ENCODE measurements around the gene ELFN1. TPM values are rescaled to one million over a fixed set of nuclear protein-coding genes. Genes with fewer than 3 reads are reported as not detected.

Gene ELFN1
- total and polyA plus RNA-seq, 2 donors from 2014 or later = 3.5 to 3.8 TPM

GRCh38 chr7:1676550-1677078, 6.5 kb downstream of the ELFN1 start:
- intact Hi-C loops (cut with DNase I) = no loop called here

GRCh38 chr7:1677206-1678080, 7.4 kb downstream of the ELFN1 start:
- Histone ChIP-seq H3K4me1 (ENCODE audit: control insufficient read depth in 2 of 3, insufficient read depth in 2 of 3, low read depth in 1 of 3, low read length in 3 of 3) (no peaks in the 10 kb centered on the region), H3K36me3 (ENCODE audit: control insufficient read depth in 2 of 3, insufficient read depth in 3 of 3, low read length in 3 of 3) (no peaks in the 10 kb centered on the region), H3K27me3 (ENCODE audit: control insufficient read depth, insufficient read depth, low read length) (no peaks in the 10 kb centered on the region), H3K9ac (ENCODE audit: low read length in 3 of 3) (no peak overlapping the region), H3K4me3 (ENCODE audit: low read length in 3 of 3) (no peak overlapping the region), H3K9me3 (ENCODE audit: control insufficient read depth in 2 of 3, insufficient read depth in 1 of 3, low read length in 3 of 3) (no peaks in the 10 kb centered on the region), H3K27ac (ENCODE audit: low read depth in 2 of 2, low read length in 2 of 2) (no peak overlapping the region)
- DNase-seq (peak in 2 of 5 donors; percentile 30 to 38), FAIRE-seq (no peak)
- no peak for TF ChIP-seq CTCF (IDR thresholded peaks at IDR 0.05; ENCODE audit: borderline replicate concordance, extremely low read depth, insufficient read depth)
- intact Hi-C loops (cut with DNase I) = no loop called here

More at GRCh38 chr7:1676550-1677078, 6.5 kb downstream of the ELFN1 start:
- Histone ChIP-seq H3K9ac (ENCODE audit: low read length in 3 of 3) (no peak overlapping the region), H3K9me3 (ENCODE audit: control insufficient read depth in 2 of 3, insufficient read depth in 1 of 3, low read length in 3 of 3) (no peaks in the 10 kb centered on the region), H3K27me3 (ENCODE audit: control insufficient read depth, insufficient read depth, low read length) (no peaks in the 10 kb centered on the region), H3K4me1 (ENCODE audit: control insufficient read depth in 2 of 3, insufficient read depth in 2 of 3, low read depth in 1 of 3, low read length in 3 of 3) (no peaks in the 10 kb centered on the region), H3K36me3 (ENCODE audit: control insufficient read depth in 2 of 3, insufficient read depth in 3 of 3, low read length in 3 of 3) (no peaks in the 10 kb centered on the region), H3K4me3 (ENCODE audit: low read length in 3 of 3) (no peak overlapping the region), H3K27ac (ENCODE audit: low read depth in 2 of 2, low read length in 2 of 2) (no peak overlapping the region)
- no peak for TF ChIP-seq CTCF (IDR thresholded peaks at IDR 0.05; ENCODE audit: borderline replicate concordance, extremely low read depth, insufficient read depth)
- DNase-seq (peak in 2 of 5 donors; percentile 20 to 51), FAIRE-seq (no peak)

GRCh38 chr7:1678081-1678543, 8.0 kb downstream of the ELFN1 start:
- Histone ChIP-seq H3K9me3 (ENCODE audit: control insufficient read depth in 2 of 3, insufficient read depth in 1 of 3, low read length in 3 of 3) (no peaks in the 10 kb centered on the region), H3K9ac (ENCODE audit: low read length in 3 of 3) (no peak overlapping the region), H3K4me3 (ENCODE audit: low read length in 3 of 3) (no peak overlapping the region), H3K27me3 (ENCODE audit: control insufficient read depth, insufficient read depth, low read length) (no peaks in the 10 kb centered on the region), H3K27ac (ENCODE audit: low read depth in 2 of 2, low read length in 2 of 2) (no peak overlapping the region), H3K36me3 (ENCODE audit: control insufficient read depth in 2 of 3, insufficient read depth in 3 of 3, low read length in 3 of 3) (no peaks in the 10 kb centered on the region), H3K4me1 (ENCODE audit: control insufficient read depth in 2 of 3, insufficient read depth in 2 of 3, low read depth in 1 of 3, low read length in 3 of 3) (no peaks in the 10 kb centered on the region)
- no peak for TF ChIP-seq CTCF (IDR thresholded peaks at IDR 0.05; ENCODE audit: borderline replicate concordance, extremely low read depth, insufficient read depth)
- intact Hi-C loops (cut with DNase I) = no loop called here
- FAIRE-seq (no peak), DNase-seq (peak in 2 of 5 donors; percentile 33 to 58)

All from kidney (tissue), 14 donors.